ENCODE measurements around the gene UGCG. TPM values are rescaled to one million over a fixed set of nuclear protein-coding genes. Genes with fewer than 3 reads are reported as not detected.

UGCG gene
- total and polyA plus RNA-seq, 2 of the 4 experiments (the other 2 are of a cell fraction), result 84.2 to 104 TPM

DNA sequence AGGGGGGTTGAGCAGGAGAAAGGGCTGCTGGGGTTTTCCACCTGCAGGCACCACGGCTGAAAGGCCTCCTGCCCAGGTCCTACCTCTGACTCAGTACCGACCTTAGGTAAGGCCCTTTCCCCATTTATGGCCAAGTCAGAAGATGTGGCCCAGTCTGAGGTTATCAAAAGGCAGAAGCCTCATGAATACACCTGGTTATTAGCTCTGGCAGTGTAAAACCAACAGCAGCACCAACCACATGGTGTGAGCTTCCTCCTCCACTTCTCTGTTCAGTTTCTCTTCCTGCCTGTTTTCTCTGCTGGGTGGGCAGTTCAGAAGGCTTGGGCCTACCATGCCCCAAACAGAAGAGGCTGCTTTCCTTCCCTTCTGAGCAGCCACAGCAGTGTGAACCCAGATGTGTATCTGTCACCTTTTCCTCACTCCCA lies 86.9 kb downstream of the UGCG start:
- in situ Hi-C loops (cut with MboI; ENCODE audit: low sequenced_read_pairs) (no loop called here), dilution Hi-C loops (cut with HindIII; ENCODE audit: low sequenced_read_pairs, unreplicated experiment) (no loop called here), intact Hi-C loops (cut with micrococcal nuclease) (no loop called here)
- Histone ChIP-seq H2BK15ac (ENCODE audit: low read depth, low read length) (peak overlapping the region; percentile 70; the same call in 2 of the 3 replicates), H2AFZ (replicated peaks; ENCODE audit: low read length, poor library complexity) (peak overlapping the region; percentile 11), H3K4ac (ENCODE audit: low read depth, low read length) (peak overlapping the region; percentile 51), H4K91ac (ENCODE audit: insufficient read depth, low read depth, low read length) (peak overlapping the region; percentile 35; the same call in 1 of the 2 replicates), H3K9ac (ENCODE audit: low read depth, low read length) (no peak overlapping the region), H3K27ac (ENCODE audit: insufficient read depth, low read length) (no peak overlapping the region), H2BK20ac (ENCODE audit: low read depth, low read length) (peak overlapping the region; percentile 23; the same call in 1 of the 2 replicates), H3K36me3 (ENCODE audit: control insufficient read depth, insufficient read depth, low read length) (no peaks in the 10 kb centered on the region), H2AK9ac (replicated peaks; ENCODE audit: low read depth, low read length, poor library complexity) (no peak overlapping the region), H3K79me1 (ENCODE audit: low read depth in 1 of 2, low read length in 2 of 2) (no peaks in the 10 kb centered on the region), H2BK120ac (ENCODE audit: low read depth, low read length) (peak overlapping the region; percentile 29; the same call in 1 of the 2 replicates), H3K4me2 (ENCODE audit: low read depth, low read length) (no peak overlapping the region), H3K23ac (ENCODE audit: low read depth, low read length) (no peak overlapping the region), H3K14ac (replicated peaks; ENCODE audit: low read depth, low read length) (0 out of 2 replicates have a peak overlapping the region, but pooled peaks have one; percentile 54), H2BK5ac (ENCODE audit: low read depth, low read length, poor library complexity, severe bottlenecking) (no peak overlapping the region), H3K9me3 (ENCODE audit: control insufficient read depth, insufficient read depth, low read length) (no peaks in the 10 kb centered on the region), H3K4me3 (ENCODE audit: insufficient read depth, low read depth, low read length) (no peak overlapping the region), H4K20me1 (ENCODE audit: insufficient read depth, low read length) (no peaks in the 10 kb centered on the region), H3K9me1 (ENCODE audit: insufficient read depth, low read length) (peaks cover 4% of the 10 kb centered on the region; the same call in 1 of the 2 replicates), H3K27me3 (ENCODE audit: control insufficient read depth, insufficient read depth, low read length) (0 out of 2 replicates have a peak, but pooled peaks cover 1% of the 10 kb centered on the region), H4K8ac (ENCODE audit: low read depth in 2 of 2, low read length in 2 of 2) (no peak overlapping the region), H4K5ac (ENCODE audit: low read depth, low read length) (no peak overlapping the region), H2AK5ac (ENCODE audit: low read depth, low read length) (peak overlapping the region; percentile 48; the same call in 1 of the 2 replicates), H3K4me1 (ENCODE audit: control insufficient read depth, insufficient read depth, low read length) (peaks cover 4% of the 10 kb centered on the region; the same call in 1 of the 2 replicates), H3K18ac (ENCODE audit: low read depth, low read length) (no peak overlapping the region), H3K56ac (ENCODE audit: extremely low read depth, insufficient read depth, low read length) (no peak overlapping the region)
- ATAC-seq (ENCODE audit: low read depth) (no peak), DNase-seq (no peak)
- WGBS, 2 experiments (ENCODE audit: extremely low coverage in 2 of 2, insufficient read length in 1 of 2), result 53% methylated on average over 2 of the region's 2 CpGs; no CpG with 5 or more reads in 1 of the 2 experiments
- ChIA-PET CTCF (no interaction called here), POLR2A (ENCODE audit: unreplicated experiment) (no interaction called here)
- no peak for TF ChIP-seq ELK1 (IDR thresholded peaks at IDR 0.05; ENCODE audit: borderline replicate concordance, low read depth, low read length)
- BruUV-seq (replicated peaks), result no TSS peak
